Occipital lobe (tissue), 2 donors: ENCODE results near the gene RANBP3. TPM values are rescaled to one million over a fixed set of nuclear protein-coding genes. Genes with fewer than 3 reads are reported as not detected.
"Not testable (repeated sequence)": the region's sequence is repeated elsewhere in the genome, so short reads cannot be mapped to it uniquely, and the experiment has no call there.

Experiments
- DNase-seq: peaks from one replicate; lab custom pipeline; 2025; lab: John Stamatoyannopoulos, UW
- total RNA-seq: library from RNA; depleted of rRNA; stranded (reverse); fragments of >200 nt; gene quantifications from one replicate; pipeline ENCODE4 v1.2.3, GENCODE V29; 2014

Gene RANBP3
- total RNA-seq, 1 donor from 2014 or later, result 35.4 TPM

GRCh38 chr19:6007866-6008265, 29.9 kb upstream of the RANBP3 start:
- no peak for DNase-seq

- DNase-seq, result no peak
Measured at GRCh38 chr19:6006896-6007295, 29.0 kb upstream of the RANBP3 start.

GRCh38 chr19:6006070-6006446, 28.1 kb upstream of the RANBP3 start:
- not testable (repeated sequence) for DNase-seq

- no peak for DNase-seq
Measured at GRCh38 chr19:6005321-6006069, 27.6 kb upstream of the RANBP3 start.

- DNase-seq, result no peak
Measured at GRCh38 chr19:6003976-6004375, 26.0 kb upstream of the RANBP3 start.

GRCh38 chr19:6002591-6002990, 24.7 kb upstream of the RANBP3 start:
- DNase-seq, result no peak

GRCh38 chr19:6000228-6000847, 22.4 kb upstream of the RANBP3 start:
- DNase-seq, result no peak

- DNase-seq, result no peak
Measured at GRCh38 chr19:5999693-6000092, 21.8 kb upstream of the RANBP3 start.

- DNase-seq, result no peak
Measured at GRCh38 chr19:5997371-5997770, 19.4 kb upstream of the RANBP3 start.

- DNase-seq, result no peak
Measured at GRCh38 chr19:5996623-5997320, 18.8 kb upstream of the RANBP3 start.

- DNase-seq, result no peak
Measured at GRCh38 chr19:5996102-5996501, 18.2 kb upstream of the RANBP3 start.

GRCh38 chr19:5995606-5996005, 17.7 kb upstream of the RANBP3 start:
- no peak for DNase-seq

GRCh38 chr19:5994405-5995165, 16.6 kb upstream of the RANBP3 start:
- DNase-seq, result no peak

- DNase-seq, result no peak
Measured at GRCh38 chr19:5993648-5994358, 15.9 kb upstream of the RANBP3 start.

- DNase-seq, result no peak
Measured at GRCh38 chr19:5993201-5993600, 15.3 kb upstream of the RANBP3 start.

- no peak for DNase-seq
Measured at GRCh38 chr19:5992756-5993155, 14.8 kb upstream of the RANBP3 start.

- DNase-seq, result no peak
Measured at GRCh38 chr19:5991244-5991838, 13.4 kb upstream of the RANBP3 start.

- no peak for DNase-seq
Measured at GRCh38 chr19:5990289-5990797, 12.4 kb upstream of the RANBP3 start.

GRCh38 chr19:5989388-5990074, 11.6 kb upstream of the RANBP3 start:
- DNase-seq, result no peak
